HuH-7.5 (cell line): Measurements from ENCODE around the gene CRIM1.

Source experiments
- DNase-seq: peaks from one replicate; pipeline ENCODE4 v3.0.0; 2011; ENCODE audit warnings: low spot score

The CRIM1 gene

GRCh38 chr2:36520431-36520830 lies 164.9 kb downstream of the CRIM1 start:
- DNase-seq, result no peak

DNA sequence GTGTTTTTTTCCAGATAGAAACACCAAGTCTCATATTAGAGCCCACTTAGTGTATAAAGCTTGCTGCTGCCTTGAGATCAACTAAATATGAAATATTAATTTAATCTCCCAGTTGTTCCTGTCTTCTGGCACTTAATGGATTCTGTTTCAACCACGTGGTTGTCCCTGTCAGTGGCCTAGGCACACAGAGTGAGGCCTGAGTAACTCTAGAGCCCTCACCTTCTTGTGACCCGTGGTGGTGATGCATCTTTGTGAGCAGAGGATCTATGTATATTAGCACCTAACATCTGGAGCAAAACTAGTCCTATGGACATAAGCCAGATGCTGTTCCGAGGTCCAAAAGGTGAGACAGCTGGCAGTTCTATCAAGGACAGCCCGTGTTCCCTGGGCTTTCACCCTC lies 167.6 kb downstream of the CRIM1 start:
- DNase-seq, result no peak

DNA sequence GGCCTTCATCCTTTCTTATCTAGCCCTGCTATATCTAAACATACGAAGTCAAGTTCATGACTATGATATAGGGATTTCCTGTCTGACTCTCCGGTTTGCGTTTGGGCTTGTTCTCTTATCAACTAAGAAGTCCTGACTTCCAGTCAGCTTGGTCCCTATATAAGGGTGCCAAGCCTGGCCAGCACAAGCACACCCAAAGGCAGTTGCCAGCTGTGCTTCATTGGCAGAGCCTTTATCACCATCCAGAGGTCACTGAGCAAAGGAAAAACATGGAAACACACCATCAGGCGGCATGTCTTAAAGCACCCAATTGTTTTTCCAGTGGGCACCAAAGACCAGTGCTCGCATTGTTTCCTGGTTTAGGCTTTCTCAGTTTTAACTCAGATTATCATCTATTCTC lies 169.7 kb downstream of the CRIM1 start:
- DNase-seq, result no peak

- DNase-seq, result no peak
Observed at GRCh38 chr2:36526226-36526625, 170.6 kb downstream of the CRIM1 start.

DNA sequence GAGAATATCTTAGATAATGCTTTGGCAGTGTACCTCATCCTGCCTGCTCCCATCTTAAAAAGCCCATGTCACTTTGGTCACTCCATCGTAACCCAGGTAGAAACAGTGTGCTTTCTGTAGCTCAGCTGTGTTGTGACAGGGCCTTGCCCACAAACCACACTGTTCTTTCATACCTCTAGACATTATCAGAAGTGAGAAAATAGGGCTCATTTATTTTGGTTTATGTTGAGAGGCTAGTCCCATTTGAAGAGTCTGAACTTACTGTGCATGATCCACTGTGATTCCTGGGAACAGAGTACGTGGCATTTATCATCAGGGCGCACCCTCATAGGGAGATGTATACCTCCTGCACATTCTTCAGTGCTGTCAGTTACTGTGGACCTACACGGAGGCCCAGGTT lies 172.7 kb downstream of the CRIM1 start:
- no peak for DNase-seq

GRCh38 chr2:36528766-36529392 lies 173.3 kb downstream of the CRIM1 start:
- DNase-seq, result no peak

GRCh38 chr2:36530178-36530982 lies 174.8 kb downstream of the CRIM1 start:
- no peak for DNase-seq

- DNase-seq, result no peak
Observed at GRCh38 chr2:36530983-36531354, 175.4 kb downstream of the CRIM1 start.

DNA sequence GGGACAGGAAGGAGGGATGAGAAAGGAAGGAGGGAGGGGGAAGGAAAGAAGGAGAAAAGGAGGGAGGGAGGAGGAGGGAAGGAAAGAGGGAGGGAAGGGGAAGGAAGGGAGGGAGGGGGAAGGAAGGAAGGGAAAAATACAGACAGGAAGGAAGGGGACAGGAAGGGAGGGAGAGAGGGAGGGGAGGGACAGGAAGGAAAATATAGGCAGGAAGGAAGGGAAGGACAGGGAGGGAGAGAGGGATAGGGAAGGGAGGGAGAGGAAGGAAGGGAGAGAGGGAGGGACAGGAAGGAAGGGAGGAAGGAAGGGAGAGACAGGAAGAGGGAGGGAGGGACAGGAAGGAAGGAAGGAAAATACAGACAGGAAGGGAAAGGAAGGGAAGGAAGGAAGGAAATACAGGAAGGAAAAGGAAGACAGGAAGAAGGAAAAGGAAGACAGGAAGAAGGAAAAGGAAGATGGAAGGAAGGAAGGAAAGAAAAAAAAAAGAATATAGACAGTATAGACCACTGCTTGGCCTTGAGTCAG lies 178.8 kb downstream of the CRIM1 start:
- no peak for DNase-seq

DNA sequence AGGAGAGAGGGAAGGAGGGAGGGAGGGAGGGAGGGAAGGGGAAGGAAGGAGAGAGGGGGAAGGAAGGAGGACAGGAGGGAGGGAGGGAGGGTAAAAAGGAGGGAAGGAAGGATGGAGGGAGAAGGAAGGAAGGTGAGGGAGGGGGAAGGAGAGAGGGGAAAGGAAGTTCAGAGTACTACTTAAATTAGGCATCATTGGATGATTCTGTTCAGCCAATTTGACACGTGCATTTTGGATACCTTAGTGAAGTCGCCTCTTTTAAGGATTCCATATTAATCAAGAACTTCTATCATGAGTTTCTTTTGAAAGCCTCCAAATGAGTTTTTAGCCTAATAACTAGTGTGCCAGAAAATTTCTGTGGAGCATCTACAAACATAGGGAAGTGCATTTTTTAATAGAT lies 179.5 kb downstream of the CRIM1 start:
- no peak for DNase-seq

DNA sequence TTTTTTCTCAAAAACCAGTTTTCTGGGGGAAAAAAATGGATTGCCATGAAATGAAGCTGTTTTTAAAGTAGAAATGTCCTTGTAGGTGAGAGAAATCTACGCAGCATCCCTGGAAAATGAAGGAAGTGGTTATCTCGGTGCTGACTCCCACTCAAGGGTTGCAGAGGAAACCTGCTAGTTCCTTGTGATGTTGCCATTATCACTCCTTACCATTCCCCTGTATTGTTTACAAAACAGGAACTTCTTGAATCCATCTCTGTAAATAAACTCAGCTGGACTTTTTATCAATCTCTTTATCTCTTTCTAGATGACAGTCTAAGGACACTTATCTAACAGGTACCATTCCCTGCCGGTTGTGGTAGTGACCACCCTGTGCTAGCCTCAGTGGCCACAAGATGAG lies 181.2 kb downstream of the CRIM1 start:
- no peak for DNase-seq

- DNase-seq, result no peak
Observed at GRCh38 chr2:36538335-36538734, 182.8 kb downstream of the CRIM1 start.

- no peak for DNase-seq
Observed at GRCh38 chr2:36539631-36540030, 184.1 kb downstream of the CRIM1 start.

GRCh38 chr2:36540986-36541754 lies 185.6 kb downstream of the CRIM1 start:
- no peak for DNase-seq

DNA sequence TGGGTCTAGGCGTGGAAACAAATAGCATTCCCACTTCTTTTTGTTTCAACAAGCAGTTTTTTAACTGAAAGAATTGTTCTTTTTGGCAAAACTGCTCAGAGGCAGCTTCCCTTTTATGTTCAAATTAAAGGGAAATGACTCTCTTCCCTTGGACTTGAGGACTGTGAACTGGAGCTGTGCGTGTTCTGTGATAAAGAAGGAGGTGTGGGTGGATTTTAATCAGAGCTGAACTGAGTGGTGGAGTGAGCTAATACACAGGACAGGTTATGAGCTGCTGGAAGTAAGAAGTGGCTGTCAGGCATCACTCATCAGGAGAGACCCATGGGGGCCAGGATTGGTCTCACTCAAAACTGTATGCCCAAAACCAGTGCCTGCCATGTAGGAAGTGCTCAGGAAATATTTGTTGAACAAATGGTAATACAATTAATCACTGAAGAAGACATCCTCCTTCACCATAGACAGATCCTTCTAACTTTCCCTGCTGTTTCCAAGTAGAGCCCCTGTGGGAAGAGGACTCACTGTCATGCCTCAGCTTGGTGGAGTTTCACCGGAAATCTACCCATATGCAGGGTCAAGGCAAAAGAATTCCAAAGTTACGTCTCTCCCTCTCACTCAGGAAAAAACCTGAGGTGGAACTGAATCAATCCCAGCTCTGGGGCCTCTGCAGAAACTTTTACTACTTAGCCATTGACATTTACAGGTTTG lies 186.5 kb downstream of the CRIM1 start:
- no peak for DNase-seq

DNA sequence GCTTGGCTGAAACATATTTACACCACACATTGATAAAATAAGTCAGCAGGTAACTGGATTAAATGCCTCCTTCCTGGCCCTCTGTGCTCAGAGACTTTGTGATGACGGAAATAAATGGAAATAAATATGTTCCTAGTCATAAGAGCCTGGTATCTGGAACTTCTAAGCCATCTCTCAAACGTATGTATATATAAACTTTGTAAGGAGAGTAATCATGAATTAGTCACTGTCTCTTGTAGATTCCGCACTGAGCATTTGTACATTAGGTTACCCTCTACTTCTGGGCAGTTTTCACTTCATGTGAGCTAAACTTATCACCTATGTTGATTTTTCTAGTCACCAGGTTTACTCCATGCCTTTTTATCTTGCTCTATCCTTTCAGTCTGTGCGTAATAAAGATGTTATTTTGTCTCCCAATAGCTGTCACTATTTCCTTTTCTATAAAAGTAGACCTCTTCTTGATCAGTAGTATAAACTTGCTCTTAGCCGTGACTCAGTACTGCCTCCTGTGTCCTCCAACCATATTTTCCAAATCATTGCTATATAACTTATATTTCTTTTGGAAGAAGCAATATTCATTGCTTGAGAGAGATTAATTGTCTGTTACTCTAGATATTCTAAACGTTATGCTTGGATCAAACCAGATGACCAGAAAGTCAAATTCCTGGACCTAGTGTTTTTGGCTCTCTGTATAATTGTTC lies 189.2 kb downstream of the CRIM1 start:
- no peak for DNase-seq

DNA sequence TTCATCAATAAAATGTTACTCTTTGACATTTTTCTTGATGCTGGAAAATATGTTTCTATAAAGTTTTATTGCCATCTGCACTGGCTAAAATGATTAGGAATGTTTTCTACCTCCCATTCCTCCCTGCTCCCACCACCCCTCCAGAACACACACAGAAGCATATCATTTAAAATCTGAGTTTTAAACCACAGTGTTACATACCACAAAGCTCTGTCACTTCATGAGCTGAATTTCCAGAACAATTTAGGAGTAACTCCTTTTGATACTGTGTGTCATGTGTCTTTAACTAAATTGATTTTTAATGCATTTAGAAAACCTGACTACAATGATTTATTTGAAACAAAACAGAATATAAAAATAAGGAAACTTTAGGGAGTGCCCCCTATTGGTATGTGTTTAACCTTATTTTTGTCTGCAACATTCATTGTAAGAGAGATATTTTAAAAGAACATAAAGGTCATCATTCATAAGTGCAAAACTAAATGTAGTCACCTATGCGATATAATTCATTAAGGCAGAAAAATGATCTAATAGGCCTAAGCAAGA lies 190.4 kb downstream of the CRIM1 start:
- DNase-seq, result no peak

- no peak for DNase-seq
Observed at GRCh38 chr2:36547906-36548305, 192.3 kb downstream of the CRIM1 start.

DNA sequence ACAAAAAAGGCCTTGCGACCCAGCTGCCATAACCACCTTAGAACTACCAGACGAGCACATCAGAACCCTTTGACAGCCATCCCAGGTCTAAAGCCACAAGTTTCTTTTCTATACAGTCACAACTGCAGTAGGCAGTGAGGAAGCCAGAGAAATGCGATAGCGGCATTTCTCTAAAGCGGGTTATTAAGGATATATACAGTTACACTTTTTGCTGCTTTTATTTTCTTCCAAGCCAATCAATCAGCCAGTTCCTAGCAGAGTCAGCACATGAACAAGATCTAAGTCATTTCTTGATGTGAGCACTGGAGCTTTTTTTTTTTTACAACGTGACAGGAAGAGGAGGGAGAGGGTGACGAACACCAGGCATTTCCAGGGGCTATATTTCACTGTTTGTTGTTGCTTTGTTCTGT lies 193.6 kb downstream of the CRIM1 start:
- no peak for DNase-seq

DNA sequence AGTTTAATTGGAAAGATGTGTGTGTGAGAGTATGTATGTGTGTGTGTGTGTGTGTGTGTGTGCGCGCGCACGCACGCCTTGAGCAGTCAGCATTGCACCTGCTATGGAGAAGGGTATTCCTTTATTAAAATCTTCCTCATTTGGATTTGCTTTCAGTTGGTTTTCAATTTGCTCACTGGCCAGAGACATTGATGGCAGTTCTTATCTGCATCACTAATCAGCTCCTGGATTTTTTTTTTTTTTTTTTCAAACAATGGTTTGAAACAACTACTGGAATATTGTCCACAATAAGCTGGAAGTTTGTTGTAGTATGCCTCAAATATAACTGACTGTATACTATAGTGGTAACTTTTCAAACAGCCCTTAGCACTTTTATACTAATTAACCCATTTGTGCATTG lies 194.4 kb downstream of the CRIM1 start:
- DNase-seq, result no peak

DNA sequence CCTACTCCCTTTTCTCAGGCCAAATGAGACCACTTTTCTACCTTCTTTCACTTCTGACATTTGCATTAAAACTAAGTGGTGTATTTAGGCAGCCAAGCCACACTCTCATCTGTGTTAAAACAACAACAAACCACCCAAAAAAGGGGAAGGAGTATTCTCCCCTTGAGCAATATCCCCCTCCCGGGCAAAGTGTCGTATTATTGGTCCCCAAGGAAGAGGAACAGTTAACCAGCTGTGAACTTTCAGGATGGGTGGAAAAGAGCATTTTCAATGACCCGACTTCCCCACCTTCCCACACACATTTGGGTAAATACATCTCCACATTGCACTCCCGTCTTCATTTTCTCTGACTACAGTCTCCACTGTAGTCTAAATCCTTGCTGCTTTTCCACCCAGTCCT lies 198.1 kb downstream of the CRIM1 start:
- DNase-seq, result no peak
